Activated effector memory CD4-positive, alpha-beta T cell treated with anti-CD3 and anti-CD28 coated beads, Interleukin-2, amount 50 U/mL, for 16 hours (primary cell): ENCODE results near the gene CCDC85C.

ENCODE experiments used
- DNase-seq: peaks from one replicate; pipeline ENCODE4 v3.0.0-alpha.2; 2020

The CCDC85C gene

GRCh38 chr14:99519931-99520421, 84.0 kb downstream of the CCDC85C start:
- no peak for DNase-seq

- DNase-seq: no peak
Observed at GRCh38 chr14:99519347-99519881, 84.6 kb downstream of the CCDC85C start.

GRCh38 chr14:99518441-99519346, 85.3 kb downstream of the CCDC85C start:
- DNase-seq: peak; percentile 94

GRCh38 chr14:99517643-99518381, 86.2 kb downstream of the CCDC85C start:
- DNase-seq: peak; percentile 62

- DNase-seq: peak; percentile 51
Observed at GRCh38 chr14:99516871-99517642, 87.0 kb downstream of the CCDC85C start.

- peak; percentile 60 for DNase-seq
Observed at GRCh38 chr14:99516156-99516870, 87.7 kb downstream of the CCDC85C start.

GRCh38 chr14:99515301-99516155, 88.5 kb downstream of the CCDC85C start:
- DNase-seq: peak; percentile 56

GRCh38 chr14:99514552-99515300, 89.3 kb downstream of the CCDC85C start:
- DNase-seq: peak; percentile 64

- peak; percentile 56 for DNase-seq
Observed at GRCh38 chr14:99513946-99514551, 90.0 kb downstream of the CCDC85C start.

- DNase-seq: no peak
Observed at GRCh38 chr14:99513183-99513694, 90.8 kb downstream of the CCDC85C start.

- DNase-seq: peak; percentile 58
Observed at GRCh38 chr14:99512571-99513182, 91.3 kb downstream of the CCDC85C start.

- DNase-seq: peak; percentile 33
Observed at GRCh38 chr14:99512110-99512449, 91.9 kb downstream of the CCDC85C start.

GRCh38 chr14:99511421-99512109, 92.4 kb downstream of the CCDC85C start:
- peak; percentile 51 for DNase-seq

GRCh38 chr14:99510556-99511139, 93.4 kb downstream of the CCDC85C start:
- DNase-seq: no peak

- DNase-seq: no peak
Observed at GRCh38 chr14:99509871-99510555, 94.0 kb downstream of the CCDC85C start.

- DNase-seq: no peak
Observed at GRCh38 chr14:99508896-99509629, 94.9 kb downstream of the CCDC85C start.
